Fibroblast of lung (primary cell): Measurements from ENCODE around the gene SCO2. TPM values are rescaled to one million over a fixed set of nuclear protein-coding genes. Genes with fewer than 3 reads are reported as not detected.
"Not testable (repeated sequence)": the region's sequence is repeated elsewhere in the genome, so short reads cannot be mapped to it uniquely, and the experiment has no call there.

Experiments
- DNase-seq, 2 donors: peaks; one replicate each; pipeline versions ENCODE4 v3.0.0 to v3.0.0-alpha.2; 2010; ENCODE audit warnings: low read depth in 2 of 2
- H2AFZ ChIP-seq: 2 replicates; pipeline ENCODE4 v1.5.1; 2012; ENCODE audit warnings: low read length, control low read depth, inconsistent platforms
- H3K27ac ChIP-seq: 2 replicates; pipeline ENCODE4 v1.5.1; 2011; ENCODE audit warnings: low read length, control low read depth; ENCODE audit not compliant: insufficient read depth
- H3K27me3 ChIP-seq: 2 replicates; pipeline ENCODE4 v1.5.1; 2011; ENCODE audit warnings: mild to moderate bottlenecking, low read length; ENCODE audit not compliant: control insufficient read depth, insufficient read depth
- H3K36me3 ChIP-seq: 2 replicates; pipeline ENCODE4 v1.5.1; 2011; ENCODE audit warnings: low read length; ENCODE audit not compliant: control insufficient read depth, insufficient read depth
- H3K4me1 ChIP-seq: 2 replicates; pipeline ENCODE4 v1.5.1; 2011; ENCODE audit warnings: low read length; ENCODE audit not compliant: control insufficient read depth, insufficient read depth; ENCODE audit errors: extremely low read depth
- H3K4me2 ChIP-seq: 2 replicates; pipeline ENCODE4 v1.5.1; 2011; ENCODE audit warnings: low read length, control low read depth; ENCODE audit not compliant: insufficient read depth; ENCODE audit errors: extremely low read depth
- H3K4me3 ChIP-seq, 4 experiments: fragments of 200-600 bp in 1 of 4; sonication (generic) in 1 of 4; replicated peaks in 1 of 4; 2 replicates each; pipeline ENCODE4 v1.5.1; 2011 to 2016; ENCODE audit warnings: low read length in 4 of 4, low read depth in 3 of 4, mild to moderate bottlenecking in 3 of 4, control low read depth in 2 of 4, inconsistent platforms in 1 of 4, mixed read lengths in 1 of 4; ENCODE audit not compliant: insufficient read depth in 1 of 4; ENCODE audit errors: control extremely low read depth in 1 of 4
- H3K79me2 ChIP-seq: 2 replicates; pipeline ENCODE4 v1.5.1; 2012; ENCODE audit warnings: mild to moderate bottlenecking, low read length, inconsistent platforms; ENCODE audit not compliant: control insufficient read depth, insufficient read depth
- H3K9ac ChIP-seq: 2 replicates; pipeline ENCODE4 v1.5.1; 2011; ENCODE audit warnings: mild to moderate bottlenecking, low read length, control low read depth; ENCODE audit not compliant: insufficient read depth
- H3K9me3 ChIP-seq: 2 replicates; pipeline ENCODE4 v1.5.1; 2012; ENCODE audit warnings: low read depth, low read length; ENCODE audit not compliant: control insufficient read depth, insufficient read depth
- H4K20me1 ChIP-seq: 2 replicates; pipeline ENCODE4 v1.5.1; 2011; ENCODE audit warnings: low read length; ENCODE audit not compliant: control insufficient read depth, insufficient read depth; ENCODE audit errors: extremely low read depth
- CTCF ChIP-seq, 2 donors: IDR thresholded peaks in 1 of 2; conservative IDR thresholded peaks in 1 of 2; 1 replicate in 1 of 2; 2 replicates in 1 of 2; pipeline ENCODE4 v1.5.1; 2011 to 2012; ENCODE audit warnings: low read length in 2 of 2, control low read depth in 1 of 2, inconsistent platforms in 1 of 2, low read depth in 1 of 2, mild to moderate bottlenecking in 1 of 2
- EZH2 ChIP-seq: IDR thresholded peaks from 2 replicates; pipeline ENCODE4 v1.5.1; 2012; ENCODE audit warnings: low read length, control low read depth, mild to moderate bottlenecking; ENCODE audit errors: missing control alignments
- polyA plus RNA-seq, 2 donors: library from polyadenylated mRNA; depleted of rRNA in 1 of 2; stranded (reverse) in 1 of 2; unstranded in 1 of 2; fragments of >200 nt; gene quantifications; 2 replicates each; pipeline ENCODE4 v1.2.1, GENCODE V29; 2011 to 2012; ENCODE audit warnings: missing spikeins in 1 of 2
- total RNA-seq: library from RNA; depleted of rRNA; stranded (reverse); fragments of >200 nt; gene quantifications from 2 replicates; pipeline ENCODE4 v1.2.1, GENCODE V29; 2014

Gene SCO2
- total and polyA plus RNA-seq, 2 donors (not counting 1 experiment from before 2014, with no cell fraction given) = 0.42 to 3.1 TPM

- Histone ChIP-seq H3K9ac (no peak overlapping the region), H3K36me3 (peaks cover 23% of the 10 kb centered on the region), H2AFZ (no peak overlapping the region), H3K9me3 (no peaks in the 10 kb centered on the region), H4K20me1 (no peaks in the 10 kb centered on the region), H3K27ac (no peak overlapping the region), H3K27me3 (no peaks in the 10 kb centered on the region), H3K4me1 (peaks cover 8% of the 10 kb centered on the region), H3K4me2 (no peak overlapping the region), H3K4me3 (no peak overlapping the region), H3K79me2 (peaks cover 23% of the 10 kb centered on the region)
- no peak for TF ChIP-seq EZH2
- no peak for TF ChIP-seq CTCF (conservative IDR thresholded peaks at IDR 0.05 in 1 of 2, IDR thresholded peaks at IDR 0.05 in 1 of 2; ENCODE audit: low read depth in 1 of 2, low read length in 2 of 2)
- DNase-seq = no peak
These were observed 4.5 kb downstream of the SCO2 start for GRCh38 chr22:50520826-50521453.

DNA sequence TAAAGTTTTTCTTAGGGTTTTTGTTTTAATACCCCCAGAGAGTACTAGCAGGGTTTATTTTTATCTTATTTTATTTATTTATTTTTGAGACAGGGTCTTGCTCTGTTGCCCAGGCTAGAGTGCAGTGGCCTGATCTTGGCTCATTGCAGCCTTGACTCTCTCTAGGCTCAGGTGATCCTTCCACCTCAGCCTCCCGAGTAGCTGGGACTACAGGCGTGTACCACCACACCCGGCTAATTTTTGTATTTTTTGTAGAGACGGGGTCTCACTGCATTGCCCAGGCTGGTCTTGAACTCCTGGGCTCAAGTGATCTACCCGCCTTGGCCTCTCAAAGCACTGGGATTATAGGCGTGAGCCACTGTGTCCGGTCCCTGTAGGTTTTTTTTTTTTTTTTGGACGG, 5.2 kb downstream of the SCO2 start:
- H3K4me3 ChIP-seq, H4K20me1 ChIP-seq, H3K9me3 ChIP-seq, H2AFZ ChIP-seq, H3K27me3 ChIP-seq, DNase-seq, H3K4me2 ChIP-seq, H3K27ac ChIP-seq, H3K4me1 ChIP-seq, H3K9ac ChIP-seq: not testable (repeated sequence)
- H3K79me2 ChIP-seq = peaks cover 25% of the 10 kb centered on the region
- H3K36me3 ChIP-seq = peaks cover 23% of the 10 kb centered on the region

GRCh38 chr22:50519151-50519550, 6.2 kb downstream of the SCO2 start:
- no peak overlapping the region for H2AFZ ChIP-seq
- no peaks in the 10 kb centered on the region for H3K27me3 ChIP-seq
- no peak overlapping the region for H3K4me2 ChIP-seq
- DNase-seq = no peak
- peaks cover 23% of the 10 kb centered on the region for H3K36me3 ChIP-seq
- H3K9ac ChIP-seq = no peak overlapping the region
- H3K27ac ChIP-seq = no peak overlapping the region
- H3K4me3 ChIP-seq = no peak overlapping the region
- H4K20me1 ChIP-seq = no peaks in the 10 kb centered on the region
- no peaks in the 10 kb centered on the region for H3K9me3 ChIP-seq
- H3K79me2 ChIP-seq = peaks cover 27% of the 10 kb centered on the region
- TF ChIP-seq CTCF (conservative IDR thresholded peaks at IDR 0.05 in 1 of 2, IDR thresholded peaks at IDR 0.05 in 1 of 2; ENCODE audit: low read depth in 1 of 2, low read length in 2 of 2) = no peak
- no peak for TF ChIP-seq EZH2
- H3K4me1 ChIP-seq = peaks cover 2% of the 10 kb centered on the region
